GM12878 (cell line): Measurements from ENCODE around the gene ZNF215.

ENCODE experiments used
- CHD1 ChIP-seq: IDR thresholded peaks from 2 replicates; pipeline ENCODE4 v1.6.1; 2012; ENCODE audit warnings: low read depth, low read length, improper control_type of control experiment
- EZH2 ChIP-seq: IDR thresholded peaks from 2 replicates; pipeline ENCODE4 v1.6.1; 2012; ENCODE audit warnings: low read depth, mild to moderate bottlenecking, control low read depth, inconsistent platforms, low read length, borderline replicate concordance; ENCODE audit not compliant: control insufficient read depth
- FOS ChIP-seq: IDR thresholded peaks from 3 replicates; pipeline ENCODE4 v1.6.1; 2011; ENCODE audit warnings: borderline replicate concordance; ENCODE audit not compliant: insufficient read length; ENCODE audit errors: extremely low read depth
- MEF2B ChIP-seq: fragments of 450-650 bp; IDR thresholded peaks from 2 replicates; pipeline ENCODE4 v1.6.1; 2018; ENCODE audit warnings: mild to moderate bottlenecking, moderate library complexity; ENCODE audit not compliant: partially characterized antibody, poor library complexity, severe bottlenecking
- POLR2AphosphoS5 ChIP-seq: IDR thresholded peaks from 2 replicates; pipeline ENCODE4 v1.6.1; 2011; ENCODE audit warnings: mild to moderate bottlenecking, low read length, inconsistent platforms
- TF ChIP-seq, protein P1 (sequence below): IDR thresholded peaks from 2 replicates; pipeline ENCODE4 v1.6.1; 2012; ENCODE audit warnings: low read depth, low read length, improper control_type of control experiment

DNA sequence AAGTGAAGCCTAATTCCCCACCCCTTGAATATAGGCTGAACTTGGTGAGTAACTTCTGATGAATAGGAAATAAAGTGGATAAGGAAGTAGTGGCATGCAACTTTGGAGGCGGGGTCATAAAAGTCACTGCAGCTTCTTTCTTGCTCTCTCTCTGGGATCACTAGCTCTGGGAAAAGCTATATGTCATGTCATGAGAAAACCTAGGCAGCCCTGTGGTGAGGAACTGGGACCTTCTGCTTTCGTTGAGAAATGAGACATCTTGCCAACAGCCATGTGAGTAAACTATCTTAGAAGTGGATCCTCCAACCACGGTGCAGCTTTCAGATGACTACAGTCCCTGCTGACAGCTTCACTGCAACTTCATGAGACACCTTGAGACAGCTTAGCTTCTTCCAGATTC, 78.3 kb downstream of the ZNF215 start:
- TF ChIP-seq, protein P1, sequence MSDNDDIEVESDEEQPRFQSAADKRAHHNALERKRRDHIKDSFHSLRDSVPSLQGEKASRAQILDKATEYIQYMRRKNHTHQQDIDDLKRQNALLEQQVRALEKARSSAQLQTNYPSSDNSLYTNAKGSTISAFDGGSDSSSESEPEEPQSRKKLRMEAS = no peak
- TF ChIP-seq EZH2 (no peak), FOS (no peak), MEF2B (no peak), CHD1 (no peak), POLR2AphosphoS5 (no peak)
